GM18951 (cell line): ENCODE measurements around the gene ANKRD13C.

Experiments
- POLR2A ChIP-seq: IDR thresholded peaks from 4 replicates; pipeline ENCODE4 v1.6.1; 2011; ENCODE audit warnings: mild to moderate bottlenecking; ENCODE audit not compliant: insufficient read length, insufficient read depth; ENCODE audit errors: extremely low read depth
- in situ Hi-C: fragments of 300-500 bp; cut with MboI; formaldehyde crosslinking; loops from one replicate; pipeline ENCODE4 v1.12.0; 2022; ENCODE audit warnings: low sequenced_read_pairs, mixed read lengths, inconsistent platforms; ENCODE audit not compliant: unreplicated experiment

ANKRD13C gene

DNA sequence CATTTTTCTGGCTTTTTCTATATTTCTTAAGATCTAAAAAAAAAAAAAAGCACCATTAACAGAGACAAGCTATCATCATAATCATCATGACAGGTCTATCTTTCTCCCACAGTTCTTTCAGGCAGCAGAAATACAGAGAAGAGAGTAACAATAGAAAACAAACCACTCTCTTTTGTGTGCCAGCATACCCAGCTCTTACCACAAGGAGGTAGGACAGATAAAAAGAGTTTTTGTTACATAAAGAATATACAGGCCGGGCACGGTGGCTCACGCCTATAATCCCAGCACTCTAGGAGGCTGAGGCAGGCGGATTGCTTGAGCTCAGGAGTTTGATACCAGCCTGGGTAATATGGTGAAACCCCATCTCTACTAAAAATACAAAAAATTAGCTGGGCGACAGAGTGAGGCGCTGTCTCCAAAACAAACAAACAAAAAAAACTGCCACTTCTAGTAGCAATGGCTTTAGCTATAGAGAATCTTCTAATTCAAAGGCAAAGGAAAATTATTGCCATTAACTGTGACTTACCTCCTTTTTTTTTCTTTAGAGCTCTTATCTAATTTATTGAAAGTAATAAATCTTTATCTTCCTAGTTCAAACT lies 39.7 kb downstream of the ANKRD13C start:
- in situ Hi-C loops: no loop called here
- TF ChIP-seq POLR2A: no peak

DNA sequence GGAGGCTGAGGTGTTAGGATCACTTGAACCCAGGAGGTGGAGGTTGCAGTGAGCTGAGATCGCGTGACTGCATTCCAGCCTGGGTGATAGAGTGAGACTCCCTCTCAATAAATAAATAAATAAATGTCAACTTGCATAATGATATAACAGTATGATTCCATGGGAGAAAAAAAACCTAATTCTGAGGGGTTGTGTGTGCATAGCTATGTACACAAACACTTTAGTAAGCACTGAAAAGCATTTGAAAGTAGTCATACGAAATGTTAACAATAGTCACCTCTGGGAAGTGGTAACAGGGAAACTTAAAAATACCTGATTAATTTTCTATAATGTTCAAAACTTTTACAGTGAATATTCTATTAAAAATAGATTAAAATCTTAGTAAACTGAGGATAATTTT lies 43.2 kb downstream of the ANKRD13C start:
- in situ Hi-C loops: no loop called here
- TF ChIP-seq POLR2A: no peak

DNA sequence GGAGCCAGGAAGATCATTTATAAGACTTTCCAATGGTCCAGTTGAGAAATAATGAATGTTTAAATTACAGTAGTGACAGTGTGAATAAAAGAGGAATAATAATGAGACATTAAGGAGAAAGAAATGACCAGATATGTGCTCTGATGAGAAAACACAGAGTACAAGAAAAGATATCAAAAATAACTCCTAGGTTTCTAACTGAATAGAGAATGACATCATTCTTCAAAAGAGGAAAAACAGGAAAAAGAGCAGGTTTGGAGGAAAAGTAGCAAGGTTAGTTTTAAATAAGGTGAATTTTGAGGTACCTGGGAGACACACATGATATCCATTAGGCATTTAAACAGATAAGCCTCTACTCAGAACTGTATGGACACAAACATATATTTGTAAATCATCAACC lies 55.0 kb downstream of the ANKRD13C start:
- no peak for TF ChIP-seq POLR2A
- in situ Hi-C loops: no loop called here

DNA sequence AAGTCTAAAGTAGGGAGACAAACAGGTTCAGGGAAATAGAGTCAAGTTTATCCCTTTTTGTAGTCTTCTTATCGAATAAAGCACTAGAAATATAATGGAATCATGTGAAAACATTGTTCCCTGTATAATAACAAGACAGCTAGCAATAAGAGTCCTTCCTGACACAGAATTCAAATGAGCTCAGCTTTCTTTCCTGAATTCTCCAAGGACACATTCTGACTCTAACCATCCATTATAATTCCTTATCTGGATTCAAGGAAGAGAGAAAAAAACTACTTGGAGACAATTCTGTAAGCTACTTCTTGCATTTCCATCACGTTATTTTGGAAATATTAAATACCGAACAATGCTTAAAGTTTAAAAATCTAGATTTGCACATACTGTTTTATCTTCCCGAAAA lies 58.8 kb downstream of the ANKRD13C start:
- in situ Hi-C loops: no loop called here

DNA sequence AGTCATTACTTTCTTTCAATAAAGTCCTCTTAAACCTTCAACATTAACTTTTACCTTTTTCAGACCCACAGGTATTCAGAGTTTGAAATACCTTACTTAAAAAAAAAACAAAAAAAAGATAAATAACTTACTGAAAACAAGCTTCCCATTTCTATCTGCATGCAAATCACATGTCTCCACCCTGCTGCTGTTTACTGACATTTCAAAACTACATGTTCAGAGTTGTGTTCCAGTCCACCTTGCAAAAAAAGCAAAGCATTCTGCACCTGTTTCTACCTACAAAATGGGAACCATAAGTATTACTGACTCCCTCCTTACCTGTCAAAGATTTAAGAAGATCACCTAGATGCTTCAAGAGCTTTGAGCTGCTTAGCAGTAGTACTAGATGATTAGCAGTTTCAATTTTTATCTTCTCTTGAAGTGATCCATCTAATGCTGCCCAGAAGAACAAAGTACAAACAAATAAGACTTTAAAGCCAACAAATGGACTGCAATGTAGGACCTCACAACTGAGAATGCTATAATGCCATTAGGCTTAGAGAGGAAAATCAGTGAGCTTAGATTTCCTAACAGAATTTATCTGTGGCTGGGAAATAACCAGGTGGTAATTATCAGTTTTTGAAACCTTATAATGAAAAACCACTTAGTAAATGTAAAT lies 61.2 kb downstream of the ANKRD13C start:
- in situ Hi-C loops: no loop called here

More for the DNA sequence above, 58.8 kb downstream of the ANKRD13C start:
- TF ChIP-seq POLR2A: no peak

DNA sequence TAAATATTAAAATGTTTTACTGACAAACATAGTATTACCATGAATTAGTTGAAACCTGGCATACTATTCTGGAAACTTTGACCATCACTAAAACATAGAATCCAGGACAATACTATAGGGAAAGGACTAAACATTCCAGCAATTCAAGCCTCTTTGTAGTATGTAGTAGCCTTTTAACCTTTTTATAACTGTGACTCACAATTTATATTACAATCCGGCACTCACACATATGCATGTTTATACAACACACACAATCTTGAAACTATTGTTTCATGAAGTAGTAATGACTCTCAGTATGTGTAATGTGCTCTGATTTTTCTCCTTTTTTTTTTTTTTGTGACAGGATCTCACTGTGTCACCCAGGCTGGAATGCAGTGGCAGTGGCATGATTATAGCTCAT lies 64.3 kb downstream of the ANKRD13C start:
- in situ Hi-C loops: no loop called here
- no peak for TF ChIP-seq POLR2A

More for the DNA sequence above, 61.2 kb downstream of the ANKRD13C start:
- no peak for TF ChIP-seq POLR2A

DNA sequence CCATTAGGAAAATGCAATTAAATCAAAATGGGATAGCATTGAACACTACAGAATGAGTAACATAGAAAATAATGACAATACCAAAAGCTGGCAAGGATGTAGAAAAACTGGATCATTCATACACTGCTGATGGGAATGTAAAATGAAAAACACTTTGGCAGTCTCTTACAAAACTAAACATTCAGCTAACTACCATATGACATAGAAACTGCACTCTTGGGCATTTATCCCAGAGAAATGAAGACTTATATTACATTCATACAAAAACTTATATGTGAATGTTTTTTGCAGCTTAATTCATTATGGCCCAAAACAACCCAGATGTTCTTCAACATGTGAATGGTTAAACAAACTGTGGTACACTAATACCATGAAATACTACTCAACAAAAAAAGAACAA lies 66.4 kb downstream of the ANKRD13C start:
- TF ChIP-seq POLR2A: no peak
- in situ Hi-C loops: no loop called here

DNA sequence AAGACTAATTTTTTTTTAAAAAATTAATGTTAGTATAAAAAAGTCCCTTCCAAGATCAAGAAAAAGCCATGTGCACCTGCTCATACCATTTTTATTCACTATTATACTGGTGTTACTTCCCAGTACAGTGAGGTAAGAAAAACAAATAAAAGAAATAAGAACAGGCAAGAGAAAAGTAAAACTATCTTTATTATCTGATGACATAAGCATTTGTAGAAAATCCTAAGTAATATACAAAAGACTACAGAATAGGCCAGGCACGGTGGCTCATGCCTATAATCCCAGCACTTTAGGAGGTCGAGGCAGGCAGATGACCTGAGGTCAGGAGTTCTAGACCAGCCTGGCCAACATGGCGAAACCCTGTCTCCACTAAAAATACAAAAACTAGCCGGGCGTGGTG lies 68.1 kb downstream of the ANKRD13C start:
- TF ChIP-seq POLR2A: no peak

DNA sequence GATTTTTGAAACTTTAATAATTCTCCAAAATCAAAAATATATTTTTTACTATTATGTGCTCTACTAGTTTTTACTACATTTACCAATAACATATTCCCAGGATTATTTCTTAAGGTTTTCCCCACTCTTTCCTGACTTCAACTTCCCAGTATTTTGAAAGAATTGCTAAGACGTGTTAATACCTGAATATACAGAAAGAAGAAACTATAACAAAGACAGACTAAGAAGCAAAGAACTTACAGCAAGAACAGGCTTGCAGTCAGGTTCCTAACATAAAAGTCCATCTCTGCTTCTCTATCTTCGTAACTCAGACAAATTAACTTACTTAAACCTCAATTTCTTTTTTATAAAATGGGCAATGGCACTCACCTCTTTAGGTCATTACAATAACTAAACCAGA lies 70.2 kb downstream of the ANKRD13C start:
- in situ Hi-C loops: no loop called here
- TF ChIP-seq POLR2A: no peak

More for the DNA sequence above, 68.1 kb downstream of the ANKRD13C start:
- in situ Hi-C loops: no loop called here

DNA sequence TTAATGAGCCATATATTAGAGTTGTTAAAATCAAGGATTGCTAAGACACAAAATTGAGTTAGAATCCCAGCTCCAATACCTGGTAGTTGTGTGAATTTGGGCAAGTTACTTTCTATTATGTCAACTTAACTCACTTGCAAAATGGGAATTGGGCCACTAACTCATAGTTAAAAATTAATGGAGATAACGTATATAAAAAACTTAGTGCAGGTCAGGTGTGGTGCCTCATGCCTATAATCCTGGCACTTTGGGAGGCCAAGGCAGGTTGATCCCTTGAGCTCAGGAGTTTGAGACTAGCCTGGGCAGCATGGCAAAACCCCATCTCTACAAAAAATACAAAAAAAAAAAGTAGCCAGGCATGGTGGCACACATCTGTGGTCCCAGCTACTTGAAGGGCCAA lies 75.8 kb downstream of the ANKRD13C start:
- in situ Hi-C loops: no loop called here
- TF ChIP-seq POLR2A: no peak

DNA sequence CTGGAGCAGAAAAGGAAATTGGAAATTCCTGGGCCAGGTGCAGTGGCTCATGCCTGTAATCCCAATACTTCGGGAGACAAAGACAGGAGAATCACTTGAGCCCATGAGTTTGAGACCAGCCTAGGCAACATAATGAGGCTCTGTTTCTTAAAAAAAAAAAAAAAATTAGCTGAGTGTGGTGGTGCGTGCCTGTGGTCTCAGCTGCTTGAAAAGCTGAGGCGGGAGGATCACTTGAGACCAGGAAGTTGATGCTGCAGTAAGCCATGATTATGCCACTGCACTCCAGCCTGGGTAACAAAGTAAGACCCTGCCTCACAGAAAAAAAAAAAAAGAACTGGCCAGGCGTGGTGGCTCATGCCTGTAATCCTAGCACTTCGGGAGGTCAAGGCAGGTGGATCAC lies 76.6 kb downstream of the ANKRD13C start:
- no peak for TF ChIP-seq POLR2A
- in situ Hi-C loops: no loop called here

DNA sequence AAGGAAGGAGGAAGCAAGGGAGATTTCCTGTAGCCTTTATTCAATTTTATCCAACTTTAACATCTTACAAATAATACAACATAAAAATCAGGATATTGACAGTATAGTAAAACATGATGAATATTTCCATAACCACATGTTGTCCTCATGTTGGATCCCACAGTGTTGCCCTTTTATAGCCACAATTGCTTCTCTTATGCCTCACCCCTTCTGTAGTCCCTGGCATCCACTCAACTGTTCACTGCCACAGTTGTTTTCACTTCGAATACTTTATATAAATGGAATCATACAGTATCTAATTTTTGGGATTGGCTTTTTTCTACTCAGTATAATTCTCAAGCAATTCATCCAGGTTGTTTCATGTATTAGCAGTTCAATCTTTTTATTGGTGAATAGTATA lies 88.6 kb downstream of the ANKRD13C start:
- TF ChIP-seq POLR2A: no peak
- in situ Hi-C loops: no loop called here

DNA sequence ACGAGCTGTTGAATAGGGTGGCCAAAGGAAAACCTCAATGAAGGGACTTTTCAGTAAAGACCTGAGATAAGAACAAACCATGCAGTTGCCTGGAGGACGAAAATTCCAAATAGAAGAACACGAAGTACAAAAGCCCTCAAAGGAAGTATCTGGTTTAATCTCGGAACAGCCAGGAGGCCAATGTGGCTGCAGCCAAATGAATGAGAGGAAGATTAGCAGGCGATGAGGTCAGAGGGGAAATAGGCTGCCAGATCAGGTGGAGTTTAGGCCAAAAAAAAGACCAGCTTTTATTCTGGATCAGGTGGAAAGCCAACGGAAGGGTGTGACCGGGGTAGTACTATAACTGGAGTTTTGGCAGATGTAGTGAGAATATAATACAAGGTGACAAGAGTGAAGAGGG lies 89.7 kb downstream of the ANKRD13C start:
- no peak for TF ChIP-seq POLR2A
- in situ Hi-C loops: no loop called here

DNA sequence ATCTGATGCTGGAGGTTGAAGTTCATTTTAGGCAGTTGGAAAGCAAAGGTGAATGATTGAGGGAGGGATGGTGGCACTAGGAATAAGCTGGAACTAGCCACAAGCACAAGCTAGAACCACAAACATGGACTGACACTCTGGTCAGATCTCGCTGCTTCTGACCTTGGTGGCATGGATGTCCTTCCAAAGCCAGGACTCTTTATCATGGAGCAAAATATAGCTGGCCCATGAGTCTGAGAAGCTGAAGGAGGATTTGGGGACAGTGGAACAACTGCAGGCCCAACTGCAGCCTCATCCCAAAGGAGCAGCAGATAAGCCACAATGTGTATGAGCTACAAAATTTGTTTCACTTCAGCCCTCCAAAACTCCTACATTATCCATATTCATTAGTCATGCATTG lies 97.9 kb downstream of the ANKRD13C start:
- no peak for TF ChIP-seq POLR2A
- in situ Hi-C loops: no loop called here
